Neuronal stem cell (in vitro differentiated cells): ENCODE measurements around the gene CPNE1.

Experiments
- DNase-seq: peaks from one replicate; pipeline ENCODE4 v3.0.0-alpha.2; 2013; ENCODE audit warnings: low spot score
- H2AFZ ChIP-seq: one replicate; pipeline ENCODE4 v1.6.1; 2013; ENCODE audit warnings: mild to moderate bottlenecking, low read length, inconsistent platforms
- H2AK5ac ChIP-seq: 2 replicates; pipeline ENCODE4 v1.6.1; 2013; ENCODE audit warnings: low read depth, mild to moderate bottlenecking, inconsistent platforms, low read length, moderate library complexity, mixed read lengths
- H2BK120ac ChIP-seq: 2 replicates; pipeline ENCODE4 v1.6.1; 2013; ENCODE audit warnings: low read depth, mild to moderate bottlenecking, inconsistent platforms, low read length, moderate library complexity, mixed read lengths
- H2BK12ac ChIP-seq: one replicate; pipeline ENCODE4 v1.6.1; 2013; ENCODE audit warnings: low read length, inconsistent platforms
- H2BK15ac ChIP-seq: 2 replicates; pipeline ENCODE4 v1.6.1; 2013; ENCODE audit warnings: mild to moderate bottlenecking, low read length, inconsistent platforms, mixed read lengths
- H2BK5ac ChIP-seq: one replicate; pipeline ENCODE4 v1.6.1; 2013; ENCODE audit warnings: inconsistent platforms, mild to moderate bottlenecking, low read length, moderate library complexity
- H3K14ac ChIP-seq: one replicate; pipeline ENCODE4 v1.6.1; 2013; ENCODE audit warnings: low read length, inconsistent platforms
- H3K18ac ChIP-seq: 2 replicates; pipeline ENCODE4 v1.6.1; 2013; ENCODE audit warnings: low read length, inconsistent platforms
- H3K23ac ChIP-seq: 2 replicates; pipeline ENCODE4 v1.6.1; 2013; ENCODE audit warnings: low read depth, mild to moderate bottlenecking, mixed read lengths, low read length, inconsistent platforms; ENCODE audit not compliant: poor library complexity
- H3K27ac ChIP-seq: replicated peaks from 3 replicates; pipeline ENCODE4 v1.5.1; 2013; ENCODE audit warnings: low read length, inconsistent platforms
- H3K27me3 ChIP-seq, 3 experiments: 2 replicates each; pipeline ENCODE4 v1.6.1; 2013; ENCODE audit warnings: low read length in 3 of 3, mild to moderate bottlenecking in 2 of 3, inconsistent platforms in 1 of 3, low read depth in 1 of 3, mixed read lengths in 1 of 3, moderate library complexity in 1 of 3; ENCODE audit not compliant: control insufficient read depth in 3 of 3, insufficient read depth in 3 of 3
- H3K36me3 ChIP-seq, 2 donors: replicated peaks in 1 of 2; 2 replicates each; pipeline ENCODE4 v1.6.1; 2013; ENCODE audit warnings: low read length in 2 of 2; ENCODE audit not compliant: control insufficient read depth in 2 of 2, insufficient read depth in 2 of 2
- H3K4ac ChIP-seq: 2 replicates; pipeline ENCODE4 v1.6.1; 2013; ENCODE audit warnings: inconsistent platforms, mild to moderate bottlenecking, low read length, moderate library complexity
- H3K4me1 ChIP-seq, 2 donors: 1 replicate in 1 of 2; 2 replicates in 1 of 2; pipeline ENCODE4 v1.6.1; 2013; ENCODE audit warnings: low read length in 2 of 2, low read depth in 1 of 2; ENCODE audit not compliant: control insufficient read depth in 2 of 2, insufficient read depth in 1 of 2
- H3K4me2 ChIP-seq: one replicate; pipeline ENCODE4 v1.6.1; 2013; ENCODE audit warnings: mild to moderate bottlenecking, low read length, inconsistent platforms; ENCODE audit not compliant: insufficient read depth, poor library complexity, severe bottlenecking
- H3K4me3 ChIP-seq, 2 donors: 2 replicates each; pipeline ENCODE4 v1.5.1; 2013; ENCODE audit warnings: low read length in 2 of 2, mild to moderate bottlenecking in 2 of 2, inconsistent platforms in 1 of 2, moderate library complexity in 1 of 2
- H3K79me1 ChIP-seq: one replicate; pipeline ENCODE4 v1.6.1; 2013; ENCODE audit warnings: low read depth, mild to moderate bottlenecking, inconsistent platforms, low read length, moderate library complexity
- H3K9ac ChIP-seq: one replicate; pipeline ENCODE4 v1.6.1; 2013; ENCODE audit warnings: mild to moderate bottlenecking, low read depth, low read length, inconsistent platforms; ENCODE audit not compliant: poor library complexity
- H3K9me3 ChIP-seq, 2 donors: replicated peaks in 1 of 2; 2 replicates each; pipeline versions ENCODE3 to v1.6.1; 2013; ENCODE audit warnings: low read length in 2 of 2, mild to moderate bottlenecking in 2 of 2, inconsistent platforms in 1 of 2, low read depth in 1 of 2, mixed read lengths in 1 of 2, moderate library complexity in 1 of 2; ENCODE audit not compliant: control insufficient read depth in 2 of 2, insufficient read depth in 1 of 2
- H4K8ac ChIP-seq: one replicate; pipeline ENCODE4 v1.6.1; 2013; ENCODE audit warnings: low read depth, mild to moderate bottlenecking, inconsistent platforms, low read length, moderate library complexity
- H4K91ac ChIP-seq: one replicate; pipeline ENCODE4 v1.6.1; 2013; ENCODE audit warnings: low read length, low read depth, mild to moderate bottlenecking, inconsistent platforms; ENCODE audit not compliant: poor library complexity
- WGBS, 2 donors: extraction: QIAGEN DNeasy Blood & Tissue Kit; methylation state at CpG; one replicate each; pipeline ENCODE4 v1.1.7; 2013; ENCODE audit warnings: missing lambda C conversion rate in 2 of 2, mixed read lengths in 1 of 2; ENCODE audit not compliant: insufficient read length in 2 of 2, insufficient replicate concordance in 1 of 2; ENCODE audit errors: extremely low coverage in 2 of 2; 5-methylcytosine and 5-hydroxymethylcytosine counted together

Gene CPNE1

DNA sequence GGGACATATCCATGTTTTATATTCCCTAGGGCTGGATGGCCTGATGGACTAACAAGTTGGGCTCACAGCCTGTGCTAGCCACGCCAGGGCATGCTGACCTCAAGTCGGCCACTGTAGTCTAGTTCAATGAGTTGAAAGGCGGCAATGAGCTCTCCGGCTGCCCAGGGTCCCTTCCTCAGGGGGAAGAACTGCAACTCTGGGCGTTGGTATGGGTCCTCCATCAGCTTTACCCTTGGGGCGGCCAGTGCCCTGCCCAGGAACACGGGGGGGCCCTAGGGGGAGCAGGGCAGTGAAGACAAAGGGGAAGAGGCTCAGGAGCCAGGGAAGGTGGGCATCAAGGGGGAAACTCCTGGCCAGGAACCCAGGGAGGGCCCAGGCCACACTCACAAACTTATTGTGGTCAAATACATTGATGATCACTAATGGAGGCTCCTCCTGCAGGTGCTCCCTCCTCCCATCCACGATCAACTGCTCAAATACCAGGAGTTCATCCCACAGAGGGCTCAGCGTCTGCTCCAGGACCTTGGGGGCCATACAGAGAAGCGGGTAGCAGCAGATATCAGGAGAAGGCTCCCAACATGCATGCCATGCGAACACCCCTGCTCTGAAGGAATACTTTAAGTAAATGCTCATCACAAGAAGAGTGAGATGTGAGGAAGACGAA lies 81.8 kb downstream of the CPNE1 start:
- DNase-seq, result no peak
- Histone ChIP-seq H3K4ac (no peak overlapping the region), H3K9me3 (no peaks in the 10 kb centered on the region), H2AFZ (no peak overlapping the region), H3K18ac (no peak overlapping the region), H4K91ac (no peak overlapping the region), H3K36me3 (no peaks in the 10 kb centered on the region), H3K4me3 (no peak overlapping the region), H3K14ac (peak overlapping the region; percentile 56), H3K27ac (no peak overlapping the region), H2BK12ac (no peak overlapping the region), H2BK15ac (no peak overlapping the region), H2AK5ac (no peak overlapping the region), H3K4me1 (no peaks in the 10 kb centered on the region), H3K4me2 (no peak overlapping the region), H4K8ac (no peak overlapping the region), H3K79me1 (no peaks in the 10 kb centered on the region), H3K23ac (no peak overlapping the region), H3K9ac (no peak overlapping the region), H2BK120ac (no peak overlapping the region), H2BK5ac (no peak overlapping the region), H3K27me3 (peaks cover 0 to 5% (median 0%) of the 10 kb centered on the region in 3 experiments)
- no CpG with 5 or more reads among the region's 12 CpGs for WGBS, 2 donors

GRCh38 chr20:35582131-35582530 lies 82.6 kb downstream of the CPNE1 start:
- no CpG with 5 or more reads among the region's 7 CpGs for WGBS, 2 donors
- Histone ChIP-seq H3K27me3 (peaks cover 0 to 5% (median 0%) of the 10 kb centered on the region in 3 experiments), H3K4ac (no peak overlapping the region), H2BK5ac (no peak overlapping the region), H3K4me2 (no peak overlapping the region), H2AK5ac (no peak overlapping the region), H3K9me3 (no peaks in the 10 kb centered on the region), H2BK120ac (no peak overlapping the region), H3K27ac (no peak overlapping the region), H4K91ac (no peak overlapping the region), H3K9ac (no peak overlapping the region), H3K4me1 (no peaks in the 10 kb centered on the region), H3K79me1 (no peaks in the 10 kb centered on the region), H3K18ac (no peak overlapping the region), H3K36me3 (no peaks in the 10 kb centered on the region), H3K14ac (no peak overlapping the region), H4K8ac (no peak overlapping the region), H2BK12ac (no peak overlapping the region), H3K4me3 (peak overlapping the region in 1 of 2 donors; percentile 17), H3K23ac (no peak overlapping the region), H2AFZ (no peak overlapping the region), H2BK15ac (no peak overlapping the region)
- DNase-seq, result no peak

DNA sequence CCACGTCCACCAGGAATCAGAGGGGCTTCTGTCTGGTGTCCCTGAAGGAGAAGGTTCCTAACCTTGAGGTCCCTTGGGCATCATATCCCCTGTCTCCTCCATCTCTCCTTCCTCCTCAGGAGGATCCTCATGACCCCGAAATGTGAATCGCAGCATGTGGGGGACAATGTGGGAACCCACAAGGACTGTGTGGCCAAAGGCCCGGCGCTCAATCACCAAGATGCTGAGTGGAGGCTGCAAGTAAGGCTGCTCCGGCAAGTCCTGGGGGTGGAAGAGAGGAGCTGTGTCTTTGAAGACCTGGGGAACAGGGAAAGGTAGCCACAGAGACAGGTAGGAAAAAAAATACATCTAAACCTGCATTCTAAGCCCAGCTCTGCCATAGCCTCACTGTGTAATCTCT lies 85.5 kb downstream of the CPNE1 start:
- no peak overlapping the region for H4K8ac ChIP-seq
- no peak overlapping the region for H2AFZ ChIP-seq
- no peak overlapping the region for H3K27ac ChIP-seq
- no peak overlapping the region for H3K9ac ChIP-seq
- no peak overlapping the region for H2AK5ac ChIP-seq
- no peaks in the 10 kb centered on the region for H3K4me1 ChIP-seq
- no peak overlapping the region for H4K91ac ChIP-seq
- H2BK15ac ChIP-seq, result no peak overlapping the region
- H3K4me3 ChIP-seq, result no peak overlapping the region
- H3K27me3 ChIP-seq, result peaks cover 0 to 5% (median 0%) of the 10 kb centered on the region in 3 experiments
- H2BK120ac ChIP-seq, result no peak overlapping the region
- H3K9me3 ChIP-seq, result no peaks in the 10 kb centered on the region
- no peak overlapping the region for H2BK12ac ChIP-seq
- H3K23ac ChIP-seq, result no peak overlapping the region
- H3K36me3 ChIP-seq, result no peaks in the 10 kb centered on the region
- WGBS, 2 donors, result no CpG with 5 or more reads among the region's 6 CpGs
- H3K14ac ChIP-seq, result no peak overlapping the region
- H2BK5ac ChIP-seq, result no peak overlapping the region
- no peak overlapping the region for H3K18ac ChIP-seq
- no peak overlapping the region for H3K4ac ChIP-seq
- H3K4me2 ChIP-seq, result no peak overlapping the region
- DNase-seq, result no peak
- H3K79me1 ChIP-seq, result no peaks in the 10 kb centered on the region

- H3K27me3 ChIP-seq, result peaks cover 0 to 5% (median 0%) of the 10 kb centered on the region in 3 experiments
- no peak overlapping the region for H4K8ac ChIP-seq
- H2AFZ ChIP-seq, result no peak overlapping the region
- no CpG with 5 or more reads among the region's 8 CpGs for WGBS, 2 donors
- H3K14ac ChIP-seq, result no peak overlapping the region
- no peak overlapping the region for H2BK15ac ChIP-seq
- no peak overlapping the region for H2BK120ac ChIP-seq
- no peak overlapping the region for H2BK5ac ChIP-seq
- H3K9me3 ChIP-seq, result no peaks in the 10 kb centered on the region
- H2AK5ac ChIP-seq, result no peak overlapping the region
- DNase-seq, result no peak
- H3K4me1 ChIP-seq, result no peaks in the 10 kb centered on the region
- no peaks in the 10 kb centered on the region for H3K36me3 ChIP-seq
- no peak overlapping the region for H3K4me3 ChIP-seq
- no peak overlapping the region for H3K9ac ChIP-seq
- no peak overlapping the region for H2BK12ac ChIP-seq
- no peak overlapping the region for H3K23ac ChIP-seq
- no peak overlapping the region for H3K4ac ChIP-seq
- no peak overlapping the region for H3K4me2 ChIP-seq
- H4K91ac ChIP-seq, result no peak overlapping the region
- no peak overlapping the region for H3K27ac ChIP-seq
- no peak overlapping the region for H3K18ac ChIP-seq
- H3K79me1 ChIP-seq, result no peaks in the 10 kb centered on the region
Measured at GRCh38 chr20:35578469-35578868, 86.2 kb downstream of the CPNE1 start.
